DOHH2 (cell line): ENCODE measurements around the gene PHKG2.

ENCODE experiments used
- H3F3A ChIP-seq: fragments of 200-600 bp; sonication (generic), shearing (Covaris generic); 2 replicates; pipeline ENCODE4 v1.6.0; 2016; ENCODE audit warnings: antibody characterized with exemption, mild to moderate bottlenecking; ENCODE audit not compliant: control insufficient read depth, insufficient read depth
- H3K27ac ChIP-seq: fragments of 200-600 bp; sonication (generic); 2 replicates; pipeline ENCODE4 v1.5.1; 2014; ENCODE audit warnings: low read depth, mild to moderate bottlenecking, low read length, moderate library complexity
- H3K27me3 ChIP-seq: fragments of 200-600 bp; sonication (generic); 2 replicates; pipeline ENCODE4 v1.6.1; 2014; ENCODE audit warnings: mild to moderate bottlenecking, low read length, mixed read lengths; ENCODE audit not compliant: control insufficient read depth
- H3K36me3 ChIP-seq: fragments of 200-600 bp; sonication (generic); 2 replicates; pipeline ENCODE4 v1.6.1; 2014; ENCODE audit warnings: mild to moderate bottlenecking, low read length, moderate library complexity, mixed read lengths; ENCODE audit not compliant: control insufficient read depth
- H3K4me1 ChIP-seq: fragments of 200-600 bp; sonication (generic); 2 replicates; pipeline ENCODE4 v1.6.1; 2014; ENCODE audit warnings: mild to moderate bottlenecking, low read length, mixed read lengths; ENCODE audit not compliant: control insufficient read depth
- H3K4me2 ChIP-seq: fragments of 200-600 bp; sonication (generic); 2 replicates; pipeline ENCODE4 v1.6.0; 2014; ENCODE audit warnings: mild to moderate bottlenecking, low read length, moderate library complexity
- H3K4me3 ChIP-seq: fragments of 200-600 bp; sonication (generic); 2 replicates; pipeline ENCODE4 v1.5.1; 2014; ENCODE audit warnings: mild to moderate bottlenecking, low read length, mixed read lengths
- H3K79me2 ChIP-seq: fragments of 200-600 bp; sonication (generic); 2 replicates; pipeline ENCODE4 v1.6.1; 2014; ENCODE audit warnings: mild to moderate bottlenecking, low read length, mixed read lengths; ENCODE audit not compliant: control insufficient read depth
- H3K9me2 ChIP-seq: fragments of 200-600 bp; sonication (generic); replicated peaks from 2 replicates; pipeline ENCODE4 v1.6.1; 2014; ENCODE audit warnings: mild to moderate bottlenecking, low read length, mixed read lengths; ENCODE audit not compliant: control insufficient read depth
- H3K9me3 ChIP-seq: fragments of 200-600 bp; sonication (generic); 2 replicates; pipeline ENCODE4 v1.6.1; 2014; ENCODE audit warnings: antibody characterized with exemption, low read length, mixed read lengths; ENCODE audit not compliant: control insufficient read depth, insufficient read depth
- H4K20me1 ChIP-seq: fragments of 200-600 bp; sonication (generic); 2 replicates; pipeline ENCODE4 v1.6.0; 2014; ENCODE audit warnings: low read depth, mild to moderate bottlenecking, antibody characterized with exemption, low read length, moderate library complexity; ENCODE audit not compliant: control insufficient read depth, insufficient read depth
- EZH2phosphoT487 ChIP-seq: fragments of 200-600 bp; sonication (generic); IDR thresholded peaks from 2 replicates; pipeline ENCODE4 v1.6.1; 2017; ENCODE audit warnings: borderline replicate concordance, mild to moderate bottlenecking, antibody characterized with exemption, low read length, moderate library complexity, mixed read lengths
- TF ChIP-seq, protein P1 (sequence below): fragments of 200-600 bp; sonication (generic); IDR thresholded peaks from one replicate; pipeline ENCODE4 v1.5.1; 2014; ENCODE audit warnings: antibody characterized with exemption, mild to moderate bottlenecking, low read depth, low read length; ENCODE audit not compliant: poor library complexity, severe bottlenecking

Gene PHKG2

DNA sequence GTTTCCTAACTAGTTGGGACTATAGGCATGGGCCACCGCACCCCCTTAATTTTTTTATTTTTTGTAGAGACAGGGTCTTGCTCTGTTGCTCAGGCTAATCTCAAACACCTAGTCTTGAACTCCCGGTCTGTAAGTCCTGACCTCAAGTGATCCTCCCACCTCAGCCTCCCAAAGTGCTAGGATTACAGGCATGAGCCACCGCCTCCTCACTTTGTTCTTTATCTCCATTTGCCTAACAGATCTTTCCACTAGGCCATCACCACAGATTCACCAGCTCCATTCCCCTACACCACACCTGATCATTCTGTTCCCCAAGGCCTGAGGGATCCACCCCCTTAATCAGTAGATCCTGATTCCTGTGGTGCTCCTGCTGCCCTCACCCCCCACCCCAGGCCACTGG is 46.4 kb downstream of the PHKG2 start:
- no peaks in the 10 kb centered on the region for H3K79me2 ChIP-seq
- no peaks in the 10 kb centered on the region for H3K27me3 ChIP-seq
- H3K36me3 ChIP-seq = no peaks in the 10 kb centered on the region
- H3F3A ChIP-seq = no peaks in the 10 kb centered on the region
- no peaks in the 10 kb centered on the region for H3K4me1 ChIP-seq
- H3K27ac ChIP-seq = no peak overlapping the region
- TF ChIP-seq, protein P1, sequence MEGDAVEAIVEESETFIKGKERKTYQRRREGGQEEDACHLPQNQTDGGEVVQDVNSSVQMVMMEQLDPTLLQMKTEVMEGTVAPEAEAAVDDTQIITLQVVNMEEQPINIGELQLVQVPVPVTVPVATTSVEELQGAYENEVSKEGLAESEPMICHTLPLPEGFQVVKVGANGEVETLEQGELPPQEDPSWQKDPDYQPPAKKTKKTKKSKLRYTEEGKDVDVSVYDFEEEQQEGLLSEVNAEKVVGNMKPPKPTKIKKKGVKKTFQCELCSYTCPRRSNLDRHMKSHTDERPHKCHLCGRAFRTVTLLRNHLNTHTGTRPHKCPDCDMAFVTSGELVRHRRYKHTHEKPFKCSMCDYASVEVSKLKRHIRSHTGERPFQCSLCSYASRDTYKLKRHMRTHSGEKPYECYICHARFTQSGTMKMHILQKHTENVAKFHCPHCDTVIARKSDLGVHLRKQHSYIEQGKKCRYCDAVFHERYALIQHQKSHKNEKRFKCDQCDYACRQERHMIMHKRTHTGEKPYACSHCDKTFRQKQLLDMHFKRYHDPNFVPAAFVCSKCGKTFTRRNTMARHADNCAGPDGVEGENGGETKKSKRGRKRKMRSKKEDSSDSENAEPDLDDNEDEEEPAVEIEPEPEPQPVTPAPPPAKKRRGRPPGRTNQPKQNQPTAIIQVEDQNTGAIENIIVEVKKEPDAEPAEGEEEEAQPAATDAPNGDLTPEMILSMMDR = no peak
- no peak for TF ChIP-seq EZH2phosphoT487
- no peaks in the 10 kb centered on the region for H4K20me1 ChIP-seq
- no peak overlapping the region for H3K4me3 ChIP-seq
- H3K4me2 ChIP-seq = no peak overlapping the region
- H3K9me2 ChIP-seq = no peaks in the 10 kb centered on the region
- H3K9me3 ChIP-seq = no peaks in the 10 kb centered on the region

DNA sequence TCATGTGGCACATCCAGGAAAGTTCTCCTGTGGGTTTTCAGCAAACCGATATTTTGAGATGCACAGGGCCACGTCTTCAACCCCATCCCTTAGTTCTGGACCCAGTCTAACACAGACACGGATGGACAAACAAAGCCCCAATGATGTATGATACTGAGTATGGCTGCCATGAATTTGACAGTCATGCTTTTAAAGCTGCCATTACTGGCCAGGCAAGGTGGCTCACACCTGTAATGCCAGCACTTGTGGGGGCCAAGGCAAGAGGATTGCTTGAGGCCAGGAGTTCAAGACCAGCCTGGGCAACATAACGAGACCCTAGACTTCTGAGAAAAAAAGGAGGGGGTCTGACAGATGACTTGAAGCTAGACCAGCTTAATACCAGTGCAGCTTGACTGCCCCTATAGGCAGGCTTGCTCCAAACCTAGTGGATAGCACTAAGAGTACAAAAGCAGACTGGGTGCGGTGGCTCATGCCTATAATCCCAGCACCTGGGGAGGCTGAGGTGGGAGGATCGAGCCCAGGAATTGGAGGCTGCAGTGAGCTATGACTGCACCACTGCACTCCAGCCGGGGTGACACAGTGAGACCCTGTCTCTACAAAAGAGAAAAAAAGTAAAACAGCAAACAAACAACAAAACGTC is 49.6 kb downstream of the PHKG2 start:
- H3K4me3 ChIP-seq = no peak overlapping the region
- no peak overlapping the region for H3K4me2 ChIP-seq
- no peaks in the 10 kb centered on the region for H3K79me2 ChIP-seq
- no peak for TF ChIP-seq EZH2phosphoT487
- TF ChIP-seq, protein P1 = no peak
- no peaks in the 10 kb centered on the region for H3K9me2 ChIP-seq
- H3K36me3 ChIP-seq = no peaks in the 10 kb centered on the region
- H3K27me3 ChIP-seq = no peaks in the 10 kb centered on the region
- no peaks in the 10 kb centered on the region for H3K9me3 ChIP-seq
- H3F3A ChIP-seq = no peaks in the 10 kb centered on the region
- H3K4me1 ChIP-seq = no peaks in the 10 kb centered on the region
- no peaks in the 10 kb centered on the region for H4K20me1 ChIP-seq
- H3K27ac ChIP-seq = no peak overlapping the region
